GM12865 (cell line): Measurements from ENCODE around the gene ADAMTS14.
"Not testable (repeated sequence)": the region's sequence is repeated elsewhere in the genome, so short reads cannot be mapped to it uniquely, and the experiment has no call there.

Experiments
- DNase-seq: peaks from one replicate; pipeline ENCODE4 v3.0.0; 2010; ENCODE audit warnings: low read depth
- H3K4me3 ChIP-seq: 2 replicates; pipeline ENCODE4 v1.5.1; 2011; ENCODE audit warnings: mild to moderate bottlenecking, low read depth, low read length, control low read depth
- CTCF ChIP-seq: IDR thresholded peaks from 2 replicates; pipeline ENCODE4 v1.5.1; 2011; ENCODE audit warnings: low read length, control low read depth, low read depth, inconsistent platforms; ENCODE audit not compliant: insufficient read depth; ENCODE audit errors: missing control alignments

ADAMTS14 gene

GRCh38 chr10:70672165-70673042 is at the start of gene ADAMTS14:
TSS of gene ADAMTS14 (plus strand) at chr10:70672506. CDS start at chr10:70672803, 297 bp downstream.
- no peak for TF ChIP-seq CTCF
- DNase-seq: no peak
- no peak within 1 kb of the TSS for H3K4me3 ChIP-seq

GRCh38 chr10:70622541-70622940 is 49.8 kb upstream of the ADAMTS14 start:
- no peak overlapping the region for H3K4me3 ChIP-seq
- TF ChIP-seq CTCF: no peak
- no peak for DNase-seq

GRCh38 chr10:70622981-70623844 is 49.1 kb upstream of the ADAMTS14 start:
- no peak for TF ChIP-seq CTCF
- no peak for DNase-seq
- no peak overlapping the region for H3K4me3 ChIP-seq

GRCh38 chr10:70626056-70626455 is 46.2 kb upstream of the ADAMTS14 start:
- no peak for TF ChIP-seq CTCF
- no peak for DNase-seq
- H3K4me3 ChIP-seq: no peak overlapping the region

- no peak overlapping the region for H3K4me3 ChIP-seq
- no peak for TF ChIP-seq CTCF
- no peak for DNase-seq
Observed at GRCh38 chr10:70629338-70629737, 43.0 kb upstream of the ADAMTS14 start.

- not testable (repeated sequence) for H3K4me3 ChIP-seq, DNase-seq
Observed at GRCh38 chr10:70631735-70632134, 40.6 kb upstream of the ADAMTS14 start.

- DNase-seq: no peak
- H3K4me3 ChIP-seq: no peak overlapping the region
- TF ChIP-seq CTCF: no peak
Observed at GRCh38 chr10:70634011-70634410, 38.3 kb upstream of the ADAMTS14 start.

GRCh38 chr10:70634515-70634914 is 37.8 kb upstream of the ADAMTS14 start:
- not testable (repeated sequence) for DNase-seq

GRCh38 chr10:70639640-70640383 is 32.5 kb upstream of the ADAMTS14 start:
- DNase-seq: not testable (repeated sequence)

More at GRCh38 chr10:70634515-70634914, 37.8 kb upstream of the ADAMTS14 start:
- H3K4me3 ChIP-seq: not testable (repeated sequence)

GRCh38 chr10:70643272-70643671 is 29.0 kb upstream of the ADAMTS14 start:
- H3K4me3 ChIP-seq, DNase-seq: not testable (repeated sequence)

More at GRCh38 chr10:70639640-70640383, 32.5 kb upstream of the ADAMTS14 start:
- H3K4me3 ChIP-seq: not testable (repeated sequence)

- H3K4me3 ChIP-seq, DNase-seq: not testable (repeated sequence)
Observed at GRCh38 chr10:70644959-70645358, 27.3 kb upstream of the ADAMTS14 start.
